BJ (cell line): ENCODE data around the gene PTBP1. TPM values are rescaled to one million over a fixed set of nuclear protein-coding genes. Genes with fewer than 3 reads are reported as not detected.

Experiments used
- CTCF ChIA-PET: fragments of 350-600 bp; formaldehyde crosslinking; extraction: SDS; loops from one replicate; lab custom pipeline; 2021; ENCODE audit warnings: antibody characterized with exemption, inconsistent platforms; lab: Yijun Ruan, JAX
- POLR2A ChIA-PET: fragments of 300-600 bp; sonication (Branson Sonifier 250); formaldehyde crosslinking; extraction: SDS; loops from one replicate; lab custom pipeline; 2021; ENCODE audit warnings: antibody characterized with exemption; lab: Charles Lee
- DNase-seq: peaks from one replicate; pipeline ENCODE4 v3.0.0-alpha.2; 2011; ENCODE audit warnings: low read depth
- H3K27me3 ChIP-seq: 2 replicates; pipeline ENCODE4 v1.6.0; 2011; ENCODE audit warnings: low read length; ENCODE audit not compliant: control insufficient read depth, insufficient read depth
- H3K36me3 ChIP-seq: 2 replicates; pipeline ENCODE4 v1.5.1; 2011; ENCODE audit warnings: low read length; ENCODE audit not compliant: control insufficient read depth, insufficient read depth
- H3K4me3 ChIP-seq: 2 replicates; pipeline ENCODE4 v1.5.1; 2011; ENCODE audit warnings: low read depth, mild to moderate bottlenecking, control low read depth, low read length
- CTCF ChIP-seq: IDR thresholded peaks from 2 replicates; pipeline ENCODE4 v1.5.1; 2011; ENCODE audit warnings: low read depth, mild to moderate bottlenecking, control low read depth, inconsistent platforms, low read length, moderate library complexity; ENCODE audit not compliant: insufficient read depth
- polyA plus RNA-seq: library from polyadenylated mRNA; depleted of rRNA; stranded (reverse); fragments of >200 nt; gene quantifications from 2 replicates; pipeline ENCODE4 v1.2.3, GENCODE V29; 2011

Gene PTBP1
- polyA plus RNA-seq, 1 experiment: 328 TPM

GRCh38 chr19:788983-789700 lies 8.1 kb upstream of the PTBP1 start:
- CTCF ChIA-PET: interaction anchor here (1.3 kb wide), 1 partner anchor 19 kb away, joined by 5 read pairs; no protein-coding TSS in a partner anchor
- no peaks in the 10 kb centered on the region for H3K27me3 ChIP-seq
- POLR2A ChIA-PET: interaction anchor here (0.6 kb wide), 1 partner anchor 36 kb away, joined by 9 read pairs; no protein-coding TSS in a partner anchor
- peak; percentile 23; the same call in 1 of the 2 replicates for TF ChIP-seq CTCF
- no peaks in the 10 kb centered on the region; the same call in 1 of the 2 replicates for H3K36me3 ChIP-seq
- H3K4me3 ChIP-seq: no peak overlapping the region
- DNase-seq: no peak

GRCh38 chr19:789701-790060 lies 7.6 kb upstream of the PTBP1 start:
- CTCF ChIA-PET: interaction anchor here (1.3 kb wide), 1 partner anchor 20 kb away, joined by 5 read pairs; no protein-coding TSS in a partner anchor

GRCh38 chr19:791007-791566 lies 6.2 kb upstream of the PTBP1 start:
- CTCF ChIA-PET: interaction anchor here (0.6 kb wide), 1 partner anchor 102 kb away, joined by 3 read pairs; the partner anchor contains the start of gene MED16
- DNase-seq: no peak
- POLR2A ChIA-PET: no interaction called here

More at GRCh38 chr19:789701-790060, 7.6 kb upstream of the PTBP1 start:
- no peak for DNase-seq
- Histone ChIP-seq H3K36me3 (no peaks in the 10 kb centered on the region; the same call in 1 of the 2 replicates), H3K27me3 (no peaks in the 10 kb centered on the region), H3K4me3 (no peak overlapping the region)
- no peak for TF ChIP-seq CTCF
- POLR2A ChIA-PET: no interaction called here

GRCh38 chr19:791567-792305 lies 5.5 kb upstream of the PTBP1 start:
- Histone ChIP-seq H3K36me3 (no peaks in the 10 kb centered on the region; the same call in 1 of the 2 replicates), H3K27me3 (no peaks in the 10 kb centered on the region), H3K4me3 (no peak overlapping the region)
- ChIA-PET CTCF (interaction anchor here (0.6 kb wide), 1 partner anchor 101 kb away, joined by 3 read pairs; the partner anchor contains the start of gene MED16), POLR2A (no interaction called here)
- no peak for DNase-seq
- no peak for TF ChIP-seq CTCF

More at GRCh38 chr19:791007-791566, 6.2 kb upstream of the PTBP1 start:
- no peaks in the 10 kb centered on the region for H3K27me3 ChIP-seq
- no peak for TF ChIP-seq CTCF
- H3K4me3 ChIP-seq: no peak overlapping the region
- H3K36me3 ChIP-seq: no peaks in the 10 kb centered on the region; the same call in 1 of the 2 replicates
